ENCODE measurements around the gene PHTF1.

- TF ChIP-seq CTCF (conservative IDR thresholded peaks at IDR 0.05), result no peak
- no peak for TF ChIP-seq EZH2 (IDR thresholded peaks at IDR 0.05; ENCODE audit: low read depth)
Observed at GRCh38 chr1:113760102-113761080, 1.1 kb upstream of the PHTF1 start.
